SK-N-SH (cell line): ENCODE results near the gene NUP54.

ENCODE experiments used
- CTCF ChIP-seq: fragments of 200-600 bp; sonication (generic); IDR thresholded peaks from 2 replicates; pipeline ENCODE4 v1.6.1; 2017; ENCODE audit warnings: antibody characterized with exemption, mild to moderate bottlenecking, moderate library complexity
- ELF1 ChIP-seq: IDR thresholded peaks from 2 replicates; pipeline ENCODE4 v1.4.0; 2012
- EZH2phosphoT487 ChIP-seq: fragments of 200-600 bp; sonication (generic); IDR thresholded peaks from 2 replicates; pipeline ENCODE4 v1.6.1; 2017; ENCODE audit warnings: low read depth, mixed run types, mild to moderate bottlenecking, antibody characterized with exemption, moderate library complexity, borderline replicate concordance
- FOXJ3 ChIP-seq: sonication (generic); formaldehyde crosslinking; IDR thresholded peaks from 2 replicates; pipeline ENCODE4 v1.5.1; 2020; ENCODE audit warnings: mild to moderate bottlenecking, missing genetic modification reagents
- FOXM1 ChIP-seq: IDR thresholded peaks from 2 replicates; pipeline ENCODE4 v1.4.0; 2012; ENCODE audit warnings: low read depth, mild to moderate bottlenecking
- GABPA ChIP-seq: IDR thresholded peaks from 2 replicates; pipeline ENCODE4 v1.4.0; 2012; ENCODE audit warnings: low read depth, mild to moderate bottlenecking
- SIN3A ChIP-seq: IDR thresholded peaks from 2 replicates; pipeline ENCODE4 v1.6.1; 2012; ENCODE audit warnings: low read depth, mild to moderate bottlenecking, low read length, moderate library complexity, borderline replicate concordance
- TAF1 ChIP-seq: IDR thresholded peaks from 2 replicates; pipeline ENCODE4 v1.6.1; 2012; ENCODE audit warnings: low read depth, mild to moderate bottlenecking, low read length, moderate library complexity, borderline replicate concordance
- TEAD4 ChIP-seq: IDR thresholded peaks from 2 replicates; pipeline ENCODE4 v1.4.0; 2012; ENCODE audit warnings: mild to moderate bottlenecking, borderline replicate concordance; ENCODE audit not compliant: insufficient read depth
- TF ChIP-seq, protein P1 (sequence below): fragments of 150-350 bp; IDR thresholded peaks from 2 replicates; pipeline ENCODE4 v1.6.1; 2017; ENCODE audit warnings: antibody characterized with exemption, low read length, low read depth, borderline replicate concordance
- TF ChIP-seq, protein P2 (sequence below): IDR thresholded peaks from 2 replicates; pipeline ENCODE4 v1.4.0; 2012; ENCODE audit warnings: low read depth

DNA sequence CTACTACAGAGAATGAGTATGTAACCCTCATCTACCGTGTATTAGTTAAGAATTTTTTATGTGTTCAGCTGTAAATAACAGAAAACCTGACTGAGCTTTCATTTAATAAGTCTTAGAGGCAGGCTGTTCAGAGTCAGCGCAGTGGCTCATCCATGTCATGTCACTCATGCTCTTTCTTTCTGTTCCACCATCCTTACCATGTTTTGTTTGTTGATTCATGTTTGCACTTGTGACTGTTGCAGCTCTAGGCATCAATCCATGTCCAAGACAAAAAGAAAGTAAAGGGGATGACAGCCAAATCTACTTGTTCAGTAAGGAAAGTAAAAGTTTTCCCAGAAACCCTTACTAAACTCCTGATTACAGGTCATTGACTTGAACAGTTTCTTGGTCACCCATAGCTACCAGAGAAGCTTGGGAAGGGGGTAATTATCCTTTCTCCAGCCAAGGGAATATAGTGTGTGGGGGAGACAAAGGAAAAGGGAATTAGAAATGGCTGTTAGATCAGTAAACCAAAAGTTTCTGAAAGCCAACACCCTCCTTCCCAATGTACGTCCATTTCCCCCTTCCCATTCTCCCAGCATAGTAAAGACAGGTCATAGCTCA is 64.7 kb downstream of the NUP54 start:
- TF ChIP-seq CTCF = no peak
- no peak for TF ChIP-seq FOXM1
- no peak for TF ChIP-seq GABPA
- TF ChIP-seq, protein P1, sequence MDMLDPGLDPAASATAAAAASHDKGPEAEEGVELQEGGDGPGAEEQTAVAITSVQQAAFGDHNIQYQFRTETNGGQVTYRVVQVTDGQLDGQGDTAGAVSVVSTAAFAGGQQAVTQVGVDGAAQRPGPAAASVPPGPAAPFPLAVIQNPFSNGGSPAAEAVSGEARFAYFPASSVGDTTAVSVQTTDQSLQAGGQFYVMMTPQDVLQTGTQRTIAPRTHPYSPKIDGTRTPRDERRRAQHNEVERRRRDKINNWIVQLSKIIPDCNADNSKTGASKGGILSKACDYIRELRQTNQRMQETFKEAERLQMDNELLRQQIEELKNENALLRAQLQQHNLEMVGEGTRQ = no peak
- no peak for TF ChIP-seq FOXJ3 (CRISPR knock-in tag)
- TF ChIP-seq SIN3A = no peak
- no peak for TF ChIP-seq EZH2phosphoT487
- TF ChIP-seq TEAD4 = no peak
- no peak for TF ChIP-seq TAF1
- no peak for TF ChIP-seq ELF1
- TF ChIP-seq, protein P2, sequence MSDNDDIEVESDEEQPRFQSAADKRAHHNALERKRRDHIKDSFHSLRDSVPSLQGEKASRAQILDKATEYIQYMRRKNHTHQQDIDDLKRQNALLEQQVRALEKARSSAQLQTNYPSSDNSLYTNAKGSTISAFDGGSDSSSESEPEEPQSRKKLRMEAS = no peak
